K562 (cell line): ENCODE measurements around the gene UBE2C. TPM values are rescaled to one million over a fixed set of nuclear protein-coding genes. Genes with fewer than 3 reads are reported as not detected.
A peak's percentile ranks its signal among the peaks of the same experiment; 100 is the strongest.

Source experiments
- ARID1B ChIP-seq: fragments of 450-650 bp; IDR thresholded peaks from 2 replicates; pipeline ENCODE4 v1.6.1; 2016; ENCODE audit warnings: antibody characterized with exemption, mild to moderate bottlenecking, inconsistent platforms
- ATF3 ChIP-seq, 2 experiments: fragments of 450-650 bp in 1 of 2; sonication (generic) in 1 of 2; formaldehyde crosslinking in 1 of 2; IDR thresholded peaks in 1 of 2; conservative IDR thresholded peaks in 1 of 2; 2 replicates each; pipeline versions ENCODE4 v1.6.1 to v1.8.1; 2016 to 2023; ENCODE audit warnings: mild to moderate bottlenecking in 2 of 2, moderate library complexity in 2 of 2, inconsistent platforms in 1 of 2, missing genetic modification reagents in 1 of 2
- EGR1 ChIP-seq: fragments of 450-650 bp; conservative IDR thresholded peaks from 2 replicates; pipeline ENCODE4 v1.6.1; 2017; ENCODE audit warnings: mild to moderate bottlenecking
- HDAC1 ChIP-seq, 2 experiments: fragments of 450-650 bp; IDR thresholded peaks; 2 replicates each; pipeline ENCODE4 v1.6.1; 2016 to 2017; ENCODE audit warnings: inconsistent platforms in 1 of 2, mild to moderate bottlenecking in 1 of 2, moderate library complexity in 1 of 2
- HDGF ChIP-seq: fragments of 450-650 bp; IDR thresholded peaks from 2 replicates; pipeline ENCODE4 v1.6.1; 2016
- ILF3 ChIP-seq: fragments of 450-650 bp; IDR thresholded peaks from 2 replicates; pipeline ENCODE4 v1.6.1; 2018; ENCODE audit warnings: antibody characterized with exemption, mild to moderate bottlenecking, moderate library complexity, borderline replicate concordance
- MAFG ChIP-seq: fragments of 450-650 bp; conservative IDR thresholded peaks from 2 replicates; pipeline ENCODE4 v1.6.1; 2016; ENCODE audit warnings: missing genetic modification characterization, missing compliant biosample characterization
- MAFK ChIP-seq: IDR thresholded peaks from 2 replicates; pipeline ENCODE4 v1.6.1; 2011; ENCODE audit warnings: low read length, improper control_type of control experiment
- MNT ChIP-seq, 2 experiments: fragments of 450-650 bp; conservative IDR thresholded peaks; 2 replicates each; pipeline ENCODE4 v1.6.1; 2017; ENCODE audit warnings: mild to moderate bottlenecking in 2 of 2, moderate library complexity in 2 of 2
- MTA2 ChIP-seq: fragments of 450-650 bp; IDR thresholded peaks from 2 replicates; pipeline ENCODE4 v1.6.1; 2016; ENCODE audit warnings: low read depth
- PRDM10 ChIP-seq: fragments of 450-650 bp; IDR thresholded peaks from 2 replicates; pipeline ENCODE4 v1.6.1; 2018; ENCODE audit not compliant: partially characterized antibody
- PYGO2 ChIP-seq: fragments of 450-650 bp; IDR thresholded peaks from 2 replicates; pipeline ENCODE4 v1.6.1; 2016; ENCODE audit warnings: mild to moderate bottlenecking, missing genetic modification characterization, moderate library complexity, missing compliant biosample characterization
- RCOR1 ChIP-seq, 2 experiments: IDR thresholded peaks; 2 replicates each; pipeline ENCODE4 v1.6.1; 2012; ENCODE audit warnings: low read depth in 2 of 2, low read length in 2 of 2, borderline replicate concordance in 1 of 2, improper control_type of control experiment in 1 of 2
- polyA plus RNA-seq, 8 experiments: library from polyadenylated mRNA; depleted of rRNA in 4 of 8; stranded (reverse) in 5 of 8; unstranded in 3 of 8; fragments of >200 nt; fragmentation: Nextera tagmentation in 2 of 8; fragmentation: Illumina TruSeq in 1 of 8; extraction: Ambion mirVana in 2 of 8; extraction: Trizol in 1 of 8; gene quantifications; 2 replicates each; pipeline versions ENCODE4 v1.2.1 to v1.2.3, GENCODE V29; 2011 to 2014; ENCODE audit warnings: inconsistent platforms in 1 of 8, missing spikeins in 1 of 8
- total RNA-seq, 7 experiments: library from RNA; depleted of rRNA in 6 of 7; stranded (reverse); fragments of >200 nt in 6 of 7; fragmentation: Illumina TruSeq in 2 of 7; extraction: Trizol in 2 of 7; gene quantifications; 2 replicates each; pipeline versions ENCODE4 v1.2.1 to v1.2.3, GENCODE V29; 2011 to 2021; ENCODE audit warnings: low replicate concordance in 1 of 7

The UBE2C gene
- total and polyA plus RNA-seq, 9 of the 15 experiments (the other 6 are each of a cell fraction or from before 2014, with no cell fraction given) = 0.51 to 1.6 (median 0.69) TPM

GRCh38 chr20:45835825-45836224, 23.4 kb downstream of the UBE2C start (continued):
- TF ChIP-seq PRDM10 (no peak), ILF3 (no peak), PYGO2 (no peak), MAFG (tag) (peak; percentile 37), MAFK (peak; percentile 58), ATF3 (IDR thresholded peaks at IDR 0.05) (peak; percentile 51; the same call in 1 of the 2 replicates), ATF3 (CRISPR knock-in tag; conservative IDR thresholded peaks at IDR 0.05) (no peak), MTA2 (0 out of 2 replicates have a peak, but pooled peaks have one; percentile 21), MNT (conservative IDR thresholded peaks at IDR 0.05) (peak in 1 of 2 experiments; percentile 48; a peak in 1 of 4 replicates), HDGF (0 out of 2 replicates have a peak, but pooled peaks have one; percentile 56), HDAC1 (IDR thresholded peaks at IDR 0.05) (peak in 1 of 2 experiments; percentile 49; a peak in 1 of 4 replicates), EGR1 (0 out of 2 replicates have a peak, but pooled peaks have one; percentile 15), ARID1B (peak; percentile 46), RCOR1 (IDR thresholded peaks at IDR 0.05; ENCODE audit: borderline replicate concordance in 1 of 2, low read depth in 2 of 2, low read length in 2 of 2) (peak in 1 of 2 experiments; percentile 68; a peak in 1 of 4 replicates)
